ENCODE results near the gene RANBP1.
A peak's percentile ranks its signal among the peaks of the same experiment; 100 is the strongest.
"Not testable (repeated sequence)": the region's sequence is repeated elsewhere in the genome, so short reads cannot be mapped to it uniquely, and the experiment has no call there.

RANBP1 gene

DNA sequence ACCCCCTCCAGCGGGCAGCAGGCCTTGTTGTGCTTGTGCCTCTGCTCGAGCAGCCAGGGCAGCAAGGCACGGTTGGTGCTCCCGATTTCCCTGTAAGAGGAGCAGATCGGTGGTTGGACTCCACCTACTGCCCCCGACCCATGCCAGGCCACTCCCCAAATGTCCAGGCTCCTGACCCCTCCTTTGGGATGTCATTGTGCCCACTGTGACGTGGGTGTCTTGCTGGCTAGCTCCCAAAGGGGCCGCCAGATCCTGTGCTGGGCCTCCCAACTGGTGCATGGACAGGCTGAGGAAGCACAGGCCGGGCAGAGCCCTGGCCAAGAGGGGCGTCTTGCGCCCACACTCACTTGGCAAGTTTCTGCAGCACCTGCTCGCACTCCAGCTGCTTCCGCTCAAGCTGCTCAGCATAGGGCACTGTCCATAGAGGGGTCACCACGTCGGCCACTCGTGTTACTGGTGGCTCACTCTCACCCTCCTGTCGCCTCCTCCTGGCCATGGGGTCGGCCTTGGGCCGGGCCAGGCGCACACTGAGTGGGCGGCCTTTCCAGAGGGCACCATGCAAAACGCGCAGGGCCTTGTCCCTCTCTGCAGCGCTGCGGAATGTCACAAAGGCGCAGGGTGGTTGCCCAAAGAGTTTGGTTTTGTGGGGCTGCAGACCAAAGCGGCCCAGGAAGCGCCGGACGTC lies at the start of gene RANBP1:
TSS of gene RANBP1 (plus strand) at position 414 of the 685 bp plus-strand sequence. CDS start at position 495, 81 bp downstream.
- no peak for DNase-seq

DNA sequence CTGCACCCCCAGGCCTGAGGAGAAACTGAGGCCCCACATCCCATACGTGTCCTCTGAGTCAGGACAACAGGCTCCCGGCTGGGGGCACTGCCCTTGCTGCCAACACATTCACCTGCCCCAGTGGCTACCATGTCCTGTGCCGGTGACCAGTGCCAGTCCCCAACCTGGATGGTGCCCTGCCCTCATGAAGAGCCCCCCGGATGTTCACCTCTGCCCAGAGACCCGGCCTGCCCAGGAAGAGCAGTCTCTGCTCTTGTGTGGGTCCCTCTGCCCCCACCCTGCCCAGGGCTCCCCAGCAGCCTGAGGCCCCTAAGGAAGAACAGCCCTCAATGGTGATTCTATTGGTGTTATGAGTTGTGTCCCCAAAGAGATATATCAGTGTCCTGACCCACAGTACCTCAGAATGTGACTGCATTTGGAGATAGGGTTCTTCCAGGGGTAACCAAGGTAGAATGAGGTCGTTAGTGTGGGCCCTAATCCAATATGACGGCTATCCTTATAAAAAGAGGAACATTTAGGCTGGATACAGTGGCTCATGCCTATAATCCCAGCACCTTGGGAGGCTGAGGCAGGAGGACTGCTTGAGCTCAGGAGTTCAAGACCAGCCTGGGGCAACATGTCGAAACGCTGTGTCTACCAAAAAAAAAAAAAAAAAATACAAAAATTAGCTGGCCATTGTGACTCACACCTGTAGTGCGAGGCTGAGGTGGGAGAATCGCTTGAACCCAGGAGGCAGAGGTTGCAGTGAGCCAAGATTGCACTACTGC lies 49.1 kb upstream of the RANBP1 start:
- DNase-seq: no peak

DNA sequence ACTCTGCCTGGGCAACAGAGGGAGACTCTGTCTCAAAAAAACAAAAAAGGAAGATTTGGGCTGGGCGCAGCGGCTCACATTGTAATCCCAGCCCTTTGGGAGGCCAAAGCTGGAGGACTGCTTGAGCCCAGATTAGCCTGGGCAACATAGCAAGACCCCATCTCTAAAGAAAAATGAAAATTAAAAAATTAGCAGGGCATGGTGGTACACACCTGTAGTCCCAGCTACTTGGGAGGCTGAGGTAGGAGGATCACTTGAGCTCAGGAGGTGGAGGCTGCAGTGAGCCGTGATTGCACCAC lies 48.6 kb upstream of the RANBP1 start:
- DNase-seq: not testable (repeated sequence)

DNA sequence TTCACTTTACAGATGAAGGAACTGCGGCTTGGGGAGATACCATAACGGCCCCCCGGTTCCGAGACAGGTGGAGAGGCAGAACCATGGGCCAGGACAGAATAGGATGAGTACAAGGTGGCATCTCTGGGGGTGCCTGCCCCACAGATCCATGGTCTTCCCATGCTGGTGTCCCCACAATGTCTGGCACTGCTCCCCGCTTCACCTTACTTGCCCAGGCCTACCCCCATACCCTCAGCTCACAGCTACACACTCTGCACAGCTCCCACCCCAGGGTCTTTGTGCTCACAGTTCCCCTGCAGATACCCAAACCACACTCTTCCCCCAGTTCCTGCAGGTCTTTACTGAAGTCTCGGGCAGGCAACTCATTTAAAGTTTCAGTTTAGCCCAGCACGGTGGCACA lies 47.3 kb upstream of the RANBP1 start:
- no peak for DNase-seq

DNA sequence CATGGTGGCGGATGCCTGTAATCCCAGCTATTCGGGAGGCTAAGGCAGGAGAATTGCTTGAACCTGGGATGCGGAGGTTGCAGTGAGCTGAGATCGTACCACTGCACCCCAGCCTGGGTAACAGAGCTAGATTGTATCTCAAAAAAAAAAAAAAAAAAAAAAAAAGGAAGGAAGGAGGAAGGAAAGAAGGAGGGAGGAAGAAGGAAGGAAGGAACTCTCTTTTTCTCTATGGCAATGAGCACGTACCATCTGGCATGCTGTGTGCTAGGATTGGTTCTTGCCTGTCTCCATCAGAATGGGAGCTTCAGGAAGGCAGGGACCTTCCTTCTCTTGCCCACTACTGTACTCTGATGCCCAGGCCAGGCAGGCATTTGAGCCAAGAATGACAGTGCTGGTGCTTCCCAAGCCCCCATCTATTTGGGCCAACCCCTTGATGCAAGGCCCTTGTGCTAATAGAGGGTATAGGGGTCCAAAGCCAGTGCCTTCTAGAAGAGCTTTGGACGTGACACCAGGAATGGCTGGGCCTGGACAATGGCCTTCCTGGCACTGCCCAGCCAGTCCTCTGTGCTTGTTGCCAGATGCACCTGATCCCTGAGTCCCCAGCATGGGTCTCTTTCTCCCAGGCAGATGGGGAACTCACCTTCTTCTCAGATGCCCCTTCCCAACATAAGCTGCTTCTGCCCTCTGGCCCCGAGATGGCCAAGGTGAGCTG lies 46.4 kb upstream of the RANBP1 start:
- DNase-seq: no peak

DNA sequence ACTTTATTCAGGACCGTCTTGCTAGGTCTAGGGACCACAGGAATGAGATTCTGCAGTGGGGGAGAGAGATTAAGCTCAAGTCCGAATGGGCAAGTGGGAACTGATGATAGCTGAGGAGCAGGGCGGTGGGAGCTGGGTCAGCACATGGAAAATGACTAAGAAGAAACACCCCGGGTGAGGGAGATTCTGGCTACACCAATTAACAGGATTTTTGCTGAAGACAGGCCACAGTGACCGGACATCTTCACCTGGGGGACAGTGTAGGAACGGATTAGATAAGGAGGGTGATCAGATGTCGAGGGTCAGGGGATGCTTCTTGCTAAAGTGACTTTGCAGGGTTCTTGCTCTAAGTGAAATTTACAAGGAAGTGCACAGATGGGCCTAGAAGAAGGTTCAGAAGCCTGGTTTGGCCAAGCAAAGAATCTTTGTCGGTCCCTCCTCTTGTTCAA lies 44.4 kb upstream of the RANBP1 start:
- DNase-seq: no peak

DNA sequence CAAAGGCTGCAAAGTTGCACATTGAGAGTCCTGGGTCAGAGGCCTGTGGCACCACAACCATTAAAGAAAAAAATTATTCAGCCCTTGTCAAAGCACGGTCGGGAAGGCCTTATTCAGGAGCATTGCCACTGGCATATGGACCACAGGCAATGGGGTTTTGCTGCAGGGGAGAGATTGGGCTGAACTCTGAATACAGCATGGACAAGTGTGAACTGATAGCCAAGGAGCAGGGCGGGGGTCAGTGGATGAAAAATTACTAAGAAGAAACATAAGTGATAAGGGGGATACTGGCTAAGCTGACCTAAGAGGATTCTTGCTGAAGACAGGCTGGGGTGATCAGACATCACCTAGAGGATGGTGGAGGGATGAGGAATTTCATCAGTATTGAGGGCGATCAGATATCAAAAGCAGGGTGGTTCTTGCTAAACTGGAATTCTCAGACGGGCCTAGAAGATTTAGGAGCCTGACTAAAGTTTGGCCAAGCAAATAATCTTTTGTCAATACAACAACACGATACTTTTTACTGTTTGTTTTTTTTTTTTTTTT lies 39.2 kb upstream of the RANBP1 start:
- no peak for DNase-seq

DNA sequence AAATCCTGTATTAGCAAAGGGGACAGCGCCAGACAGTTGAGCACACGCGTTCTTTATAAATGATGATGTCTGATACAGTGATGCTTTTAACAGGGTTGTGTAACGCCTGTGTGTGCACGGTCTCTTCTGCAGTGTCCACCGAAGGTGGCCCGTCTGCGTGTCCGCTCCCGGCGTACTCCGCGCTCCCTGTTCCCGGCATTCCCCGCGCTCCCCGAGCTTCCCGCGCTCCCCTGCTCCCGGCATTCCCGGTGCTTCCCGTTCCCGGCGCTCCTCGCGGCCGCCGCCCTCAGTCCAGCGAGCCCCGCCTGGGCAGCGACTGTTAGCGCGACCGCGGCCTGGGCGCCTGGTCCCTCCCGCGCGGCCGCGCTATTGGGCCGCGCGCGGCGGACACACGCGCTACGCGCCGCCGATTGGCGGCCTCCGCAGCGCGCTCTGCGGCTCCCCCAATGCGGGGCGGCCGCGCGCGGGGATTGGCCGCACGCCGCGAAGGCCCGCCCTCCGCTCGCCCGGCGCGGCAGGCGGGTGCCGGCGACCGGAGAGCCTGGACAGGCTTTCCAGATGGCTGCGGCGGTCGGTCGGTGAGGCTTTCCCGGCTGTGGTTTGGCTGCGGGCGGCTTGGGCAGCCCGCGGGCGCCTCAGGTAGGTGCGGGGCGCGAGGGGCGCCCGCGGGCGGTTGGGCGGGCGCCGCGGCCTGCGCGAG lies 36.0 kb upstream of the RANBP1 start, which contains the start of gene DGCR8:
TSS of gene DGCR8 (plus strand) at position 497 of the 700 bp plus-strand sequence. CDS start 5,723 bp downstream, outside the sequence.
- DNase-seq: peak; percentile 70

DNA sequence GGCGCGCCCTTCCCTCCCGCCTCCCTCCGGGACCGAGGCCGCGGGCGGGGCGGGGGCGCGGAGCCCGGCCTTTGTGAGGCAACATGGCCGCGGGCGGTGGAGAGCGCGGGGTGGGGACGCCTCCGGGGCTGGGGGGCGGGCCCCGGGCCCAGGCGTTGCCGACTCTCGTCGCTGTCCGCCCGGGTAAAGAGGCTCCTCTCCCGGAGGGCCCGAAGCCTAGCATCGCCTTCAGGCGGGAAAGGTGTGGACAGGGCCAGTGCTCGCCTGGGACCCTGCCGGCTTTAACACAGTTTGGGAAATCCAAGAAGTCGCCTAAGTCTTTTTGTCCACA lies 35.5 kb upstream of the RANBP1 start:
- peak; percentile 75 for DNase-seq

DNA sequence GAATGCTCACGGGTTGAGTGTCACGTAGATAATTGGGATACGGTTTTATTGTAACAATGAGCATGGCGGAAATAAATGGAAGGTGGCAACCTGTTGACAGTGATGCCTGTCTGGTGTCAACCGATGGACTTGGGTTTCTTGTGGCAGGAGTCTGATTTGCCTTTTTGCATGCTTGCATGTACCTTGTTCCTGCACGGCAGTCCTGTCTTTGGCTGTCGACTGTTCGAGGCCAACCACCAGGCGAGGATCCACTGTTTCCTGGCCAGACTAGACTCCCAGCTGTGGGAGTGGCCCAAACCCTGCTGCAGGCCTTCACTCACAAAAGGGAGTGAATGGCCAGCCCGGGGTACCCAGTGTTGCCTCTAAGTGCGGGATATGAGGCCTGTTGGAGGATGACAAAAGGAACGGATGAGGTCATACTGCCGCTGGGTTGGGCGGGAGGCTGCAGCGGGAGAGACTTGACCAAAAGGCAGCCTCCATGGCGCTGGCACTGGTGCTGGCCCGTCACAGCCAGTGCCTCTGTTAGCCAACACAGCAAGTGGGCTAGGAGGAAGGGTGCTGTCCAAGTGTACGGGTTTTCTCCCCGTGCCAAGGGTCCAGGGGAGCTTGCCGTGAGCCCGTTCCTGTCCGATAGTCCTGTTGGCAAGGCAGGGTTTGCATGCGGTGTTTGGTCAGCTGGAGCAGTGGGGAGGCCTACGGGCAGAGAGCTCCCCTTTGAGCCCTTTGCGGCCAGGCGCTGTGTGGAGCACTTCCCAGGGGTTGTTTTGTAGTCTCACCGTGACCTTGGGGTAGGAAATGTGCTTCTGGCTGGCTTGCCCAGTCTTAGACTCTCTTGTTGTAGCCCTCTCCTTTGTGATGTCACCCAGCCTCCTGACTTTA lies 34.9 kb upstream of the RANBP1 start:
- no peak for DNase-seq

DNA sequence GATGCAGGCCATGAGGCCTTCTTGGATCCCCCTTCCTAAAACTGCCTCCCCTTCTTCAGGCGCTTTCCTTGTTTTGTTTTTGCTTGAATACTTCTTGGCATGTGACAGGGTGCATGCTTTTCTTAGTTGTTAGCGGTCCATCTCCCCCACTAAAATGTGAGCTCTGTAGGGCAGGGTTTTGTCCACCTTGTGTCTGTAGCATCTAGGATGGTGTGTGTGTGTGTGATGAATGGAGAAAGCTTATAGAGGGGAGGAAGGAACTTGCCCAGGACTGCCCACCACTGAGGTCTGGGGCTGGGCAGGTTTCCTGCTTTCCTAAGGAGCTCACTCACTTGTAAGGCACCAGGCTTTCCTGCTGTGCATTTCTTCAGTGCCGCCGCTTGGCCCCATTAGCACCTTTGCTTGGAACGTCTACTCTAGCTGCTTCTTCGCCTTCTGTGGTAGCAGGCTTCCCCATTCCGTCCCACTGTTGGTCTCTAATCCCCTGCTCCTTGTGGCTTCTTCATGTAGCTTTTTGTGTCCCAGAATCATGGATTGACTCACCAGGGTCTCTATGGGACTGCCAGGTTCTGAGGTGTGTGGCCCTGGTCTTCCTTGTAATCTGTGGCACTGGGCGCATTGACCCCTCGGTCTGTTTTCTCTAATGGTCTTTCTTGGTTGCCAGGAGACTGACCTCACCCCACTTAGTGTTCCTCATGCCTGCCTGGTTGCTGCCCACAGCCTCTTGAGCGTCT lies 32.6 kb upstream of the RANBP1 start:
- DNase-seq: no peak

DNA sequence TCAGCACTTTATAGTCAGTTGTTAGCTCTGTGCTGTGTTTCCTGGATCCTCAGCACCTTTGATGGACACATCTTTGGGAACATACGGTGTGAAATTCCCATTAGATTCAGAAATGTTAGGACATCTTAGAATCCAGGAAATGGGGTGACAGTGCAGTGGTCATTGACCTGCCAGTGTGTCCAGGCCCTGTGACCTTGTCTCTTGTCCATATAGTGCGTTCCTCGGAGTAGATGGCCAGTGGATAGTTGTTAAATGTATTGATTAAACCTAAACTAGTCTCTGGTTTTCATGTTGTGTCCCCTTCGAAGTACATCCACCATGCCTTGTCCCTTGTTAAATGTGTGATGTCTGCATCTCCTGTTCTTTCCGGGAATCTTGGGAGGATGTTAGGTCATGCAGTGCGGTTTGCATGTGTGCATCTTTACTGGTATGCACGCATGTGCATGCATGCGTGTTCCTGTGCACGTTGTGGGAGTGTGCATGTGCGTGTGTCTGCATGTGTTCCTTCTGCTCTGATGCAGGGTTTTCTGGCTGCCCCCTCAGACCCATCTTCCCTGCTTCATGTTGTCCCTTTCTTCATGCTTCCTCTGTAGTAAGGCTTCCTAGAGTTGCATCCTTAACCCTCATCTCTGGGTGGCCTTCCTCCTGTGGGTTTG lies 31.9 kb upstream of the RANBP1 start:
- no peak for DNase-seq

DNA sequence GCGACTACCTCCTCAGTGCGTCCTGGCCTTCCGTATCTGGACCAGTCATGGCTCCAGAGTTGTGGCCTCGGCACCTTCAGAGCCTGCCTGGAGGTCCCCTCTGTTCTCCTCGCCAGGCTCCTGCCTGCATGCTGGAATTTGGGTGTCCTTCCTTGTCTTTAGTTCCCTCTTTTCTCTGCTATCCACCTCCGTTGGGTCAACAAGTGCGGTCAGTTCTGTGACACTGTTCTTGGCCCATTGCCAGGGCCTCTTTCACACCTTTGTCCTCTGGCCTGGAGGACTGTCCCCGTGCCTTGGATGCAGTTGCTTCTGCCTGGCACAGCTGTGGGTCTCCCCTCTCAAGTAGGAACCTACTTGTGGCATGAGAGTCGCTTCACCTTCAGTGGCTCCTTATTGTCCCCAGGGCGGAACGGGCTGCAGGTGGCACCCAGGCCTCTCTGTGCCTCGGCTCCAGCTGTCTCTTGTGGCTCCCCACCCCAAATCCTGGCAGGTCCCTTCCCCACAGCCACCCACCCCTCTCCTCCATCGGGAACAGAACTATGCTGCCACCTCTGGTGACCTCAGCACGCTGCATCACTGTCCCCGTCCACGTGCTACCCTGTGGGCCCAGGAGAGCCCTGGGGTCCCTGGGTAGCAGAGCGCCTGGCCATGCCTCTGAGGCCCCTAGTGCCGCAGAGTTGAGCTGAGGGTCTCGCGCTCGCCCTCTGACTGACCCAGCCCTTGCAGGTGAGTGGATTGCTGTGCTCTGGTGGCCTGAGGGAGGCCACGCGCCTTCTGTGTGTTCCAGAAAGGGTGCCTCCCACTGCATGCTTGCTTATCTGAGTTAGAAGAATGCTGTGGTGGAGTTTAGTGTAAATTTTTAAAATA lies 31.1 kb upstream of the RANBP1 start:
- no peak for DNase-seq

DNA sequence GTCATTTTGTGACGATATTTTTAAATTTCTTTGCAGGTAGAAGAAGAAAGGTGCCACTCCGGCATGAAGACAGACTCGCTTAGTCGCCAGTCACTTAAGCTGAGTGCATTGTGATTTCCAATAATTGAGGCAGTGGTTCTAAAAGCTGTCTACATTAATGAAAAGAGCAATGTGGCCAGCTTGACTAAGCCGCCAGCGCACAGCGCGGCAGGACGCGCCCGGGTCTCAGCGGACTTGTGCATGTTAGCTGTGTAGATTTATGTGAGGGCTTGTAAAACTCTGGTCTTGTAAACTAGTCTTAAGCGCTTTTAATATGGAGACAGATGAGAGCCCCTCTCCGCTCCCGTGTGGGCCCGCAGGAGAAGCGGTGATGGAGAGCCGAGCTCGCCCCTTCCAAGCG lies 30.3 kb upstream of the RANBP1 start:
- DNase-seq: no peak

DNA sequence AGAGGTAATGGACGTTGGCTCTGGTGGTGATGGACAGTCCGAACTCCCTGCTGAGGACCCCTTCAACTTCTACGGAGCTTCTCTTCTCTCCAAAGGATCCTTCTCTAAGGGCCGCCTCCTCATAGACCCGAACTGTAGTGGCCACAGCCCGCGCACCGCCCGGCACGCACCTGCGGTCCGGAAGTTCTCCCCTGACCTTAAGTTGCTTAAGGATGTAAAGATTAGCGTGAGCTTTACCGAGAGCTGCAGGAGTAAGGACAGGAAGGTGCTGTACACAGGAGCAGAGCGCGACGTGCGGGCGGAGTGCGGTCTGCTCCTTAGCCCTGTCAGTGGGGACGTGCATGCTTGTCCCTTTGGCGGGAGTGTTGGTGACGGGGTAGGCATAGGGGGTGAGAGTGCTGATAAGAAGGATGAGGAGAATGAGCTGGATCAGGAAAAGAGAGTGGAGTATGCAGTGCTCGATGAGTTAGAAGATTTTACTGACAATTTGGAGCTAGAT lies 29.8 kb upstream of the RANBP1 start:
- no peak for DNase-seq

DNA sequence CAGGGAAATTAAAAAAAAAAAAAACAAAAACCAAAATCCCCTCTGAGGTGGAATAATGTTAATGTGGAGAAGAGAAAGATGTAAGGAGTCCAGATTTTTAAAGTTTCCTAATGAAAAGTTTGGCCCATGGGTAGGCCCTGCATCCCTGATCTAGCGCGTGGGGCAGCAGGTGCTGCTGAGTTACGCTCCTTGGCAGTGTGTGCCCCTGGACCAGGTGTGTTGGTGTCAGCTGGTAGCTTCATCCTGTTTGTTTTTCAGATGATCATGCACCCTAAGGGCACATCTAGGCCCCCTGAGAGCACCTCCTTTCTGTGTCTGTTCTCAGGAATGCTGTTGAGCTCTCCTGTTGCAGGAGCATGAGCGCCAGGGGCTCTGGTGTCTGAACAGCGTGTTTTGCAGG lies 29.1 kb upstream of the RANBP1 start:
- DNase-seq: no peak

DNA sequence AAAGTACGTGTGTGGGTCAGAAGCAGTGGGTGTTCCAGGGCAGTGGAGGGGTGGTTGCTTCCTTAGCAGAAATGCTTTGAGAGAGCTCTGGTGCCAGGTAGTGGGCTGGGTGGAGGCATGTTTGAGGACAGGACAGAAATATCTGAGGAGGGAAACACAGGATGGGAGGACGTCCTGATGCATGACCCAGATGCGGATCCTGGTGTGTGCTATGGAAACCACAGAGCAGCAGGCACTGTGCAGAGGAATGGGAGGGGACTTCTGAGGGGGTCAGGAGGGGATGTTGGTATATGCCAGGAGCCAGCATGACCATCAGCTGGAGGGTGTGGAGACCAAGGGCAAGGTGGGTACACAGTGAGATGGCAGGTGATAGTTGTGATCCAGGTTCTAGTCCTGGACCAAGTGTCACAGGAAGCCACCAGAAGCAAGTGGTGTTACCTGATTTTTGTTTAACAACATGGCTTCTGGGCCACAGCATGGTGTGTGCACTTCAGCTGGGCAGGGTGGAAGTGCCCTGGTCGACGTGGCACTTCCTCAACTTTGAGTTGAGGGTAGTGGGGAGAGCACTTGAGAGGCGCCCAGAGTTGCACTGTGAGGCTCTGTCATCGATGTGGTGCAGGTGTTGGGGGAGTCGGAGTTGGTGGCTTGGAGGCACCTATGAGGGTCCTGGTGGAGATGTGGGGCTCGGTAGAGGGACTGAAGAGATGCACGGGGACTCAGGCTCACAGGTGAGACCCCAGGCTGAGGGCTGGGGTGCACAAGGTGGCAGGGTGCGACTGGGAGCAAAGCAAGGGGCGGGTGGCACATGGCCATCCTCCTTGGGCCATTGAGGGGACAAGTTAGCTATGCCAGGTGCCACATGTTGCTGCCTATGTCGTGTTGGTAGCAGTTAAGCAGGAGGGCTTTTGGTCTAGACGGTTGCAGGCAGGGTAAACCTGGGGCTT lies 28.3 kb upstream of the RANBP1 start:
- DNase-seq: no peak

DNA sequence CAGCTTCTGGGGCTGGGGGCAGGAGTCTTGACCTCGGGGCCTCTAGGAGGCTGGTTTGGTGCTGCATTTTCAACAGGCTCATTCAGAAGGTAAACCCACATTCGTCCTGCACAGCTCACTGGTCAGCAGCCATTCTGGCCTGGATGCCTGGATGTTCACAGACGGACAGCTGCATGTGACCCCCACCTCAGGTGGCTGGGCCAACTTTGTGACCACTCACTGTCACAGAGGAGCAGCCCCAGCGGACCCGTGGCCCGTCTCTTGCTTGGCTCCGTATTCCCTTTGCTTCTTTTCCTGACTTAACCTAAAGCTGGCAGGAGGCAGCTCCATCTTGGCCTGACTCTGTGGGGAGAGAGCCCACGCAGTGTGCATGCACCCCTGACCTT lies 27.6 kb upstream of the RANBP1 start:
- DNase-seq: no peak
